IMR-90 (cell line): ENCODE measurements around the gene SLC26A4. TPM values are rescaled to one million over a fixed set of nuclear protein-coding genes. Genes with fewer than 3 reads are reported as not detected.

Experiments used
- ATAC-seq: fragments of 200-7000 bp; cut with Tn5 transposase; 2 replicates; pipeline ENCODE4 v1.9.1; 2020; ENCODE audit warnings: low read depth, mild to moderate bottlenecking, moderate library complexity
- BruUV-seq: library from RNA; stranded (reverse); fragments of 400-500 nt; replicated peaks from 2 replicates; lab custom pipeline; 2021; lab: Mats Ljungman, UMichigan
- CTCF ChIA-PET: fragments of 300-600 bp; formaldehyde crosslinking; extraction: SDS; loops from one replicate; lab custom pipeline; 2021; ENCODE audit warnings: antibody characterized with exemption; lab: Yijun Ruan, JAX
- POLR2A ChIA-PET: fragments of 300-600 bp; sonication (Branson Sonifier 250); formaldehyde crosslinking; loops from one replicate; lab custom pipeline; 2022; ENCODE audit warnings: antibody characterized with exemption; ENCODE audit not compliant: unreplicated experiment; lab: Charles Lee
- DNase-seq: peaks from one replicate; pipeline ENCODE4 v3.0.0; 2013
- H2AFZ ChIP-seq: replicated peaks from 2 replicates; pipeline ENCODE3; 2013; ENCODE audit warnings: low read length, mild to moderate bottlenecking; ENCODE audit not compliant: poor library complexity
- H2AK5ac ChIP-seq: 2 replicates; pipeline ENCODE4 v1.6.1; 2013; ENCODE audit warnings: low read depth, low read length, inconsistent platforms
- H2AK9ac ChIP-seq: replicated peaks from 2 replicates; pipeline ENCODE3; 2013; ENCODE audit warnings: mild to moderate bottlenecking, low read depth, low read length, moderate library complexity; ENCODE audit not compliant: poor library complexity
- H2BK120ac ChIP-seq: 2 replicates; pipeline ENCODE4 v1.6.1; 2013; ENCODE audit warnings: low read depth, low read length, inconsistent platforms
- H2BK15ac ChIP-seq: 3 replicates; pipeline ENCODE4 v1.6.1; 2013; ENCODE audit warnings: low read depth, low read length, inconsistent platforms
- H2BK20ac ChIP-seq: 2 replicates; pipeline ENCODE4 v1.6.1; 2013; ENCODE audit warnings: low read depth, mild to moderate bottlenecking, inconsistent platforms, low read length, moderate library complexity
- H2BK5ac ChIP-seq: 2 replicates; pipeline ENCODE4 v1.6.1; 2013; ENCODE audit warnings: mild to moderate bottlenecking, low read depth, low read length, inconsistent platforms; ENCODE audit not compliant: poor library complexity, severe bottlenecking
- H3K14ac ChIP-seq: replicated peaks from 2 replicates; pipeline ENCODE4 v1.6.1; 2013; ENCODE audit warnings: low read depth, low read length, inconsistent platforms
- H3K18ac ChIP-seq: 2 replicates; pipeline ENCODE4 v1.6.1; 2013; ENCODE audit warnings: low read depth, low read length, control low read depth
- H3K23ac ChIP-seq: 2 replicates; pipeline ENCODE4 v1.6.1; 2013; ENCODE audit warnings: low read depth, low read length, inconsistent platforms
- H3K27ac ChIP-seq: 2 replicates; pipeline ENCODE4 v1.5.1; 2013; ENCODE audit warnings: mild to moderate bottlenecking, control low read depth, low read length; ENCODE audit not compliant: insufficient read depth
- H3K27me3 ChIP-seq: 2 replicates; pipeline ENCODE4 v1.6.1; 2013; ENCODE audit warnings: low read length; ENCODE audit not compliant: control insufficient read depth, insufficient read depth
- H3K36me3 ChIP-seq: 2 replicates; pipeline ENCODE4 v1.6.1; 2013; ENCODE audit warnings: low read length, mixed read lengths; ENCODE audit not compliant: control insufficient read depth, insufficient read depth
- H3K4ac ChIP-seq: 2 replicates; pipeline ENCODE4 v1.6.1; 2013; ENCODE audit warnings: low read depth, low read length, inconsistent platforms
- H3K4me1 ChIP-seq: 2 replicates; pipeline ENCODE4 v1.6.1; 2013; ENCODE audit warnings: low read length, mixed read lengths; ENCODE audit not compliant: control insufficient read depth, insufficient read depth
- H3K4me2 ChIP-seq: 2 replicates; pipeline ENCODE4 v1.6.1; 2013; ENCODE audit warnings: low read depth, mild to moderate bottlenecking, control low read depth, low read length, moderate library complexity
- H3K4me3 ChIP-seq: 2 replicates; pipeline ENCODE4 v1.5.1; 2013; ENCODE audit warnings: low read depth, mild to moderate bottlenecking, control low read depth, low read length, moderate library complexity; ENCODE audit not compliant: insufficient read depth
- H3K56ac ChIP-seq: 2 replicates; pipeline ENCODE4 v1.6.1; 2013; ENCODE audit warnings: low read length, inconsistent platforms; ENCODE audit not compliant: insufficient read depth; ENCODE audit errors: extremely low read depth
- H3K79me1 ChIP-seq, 2 experiments: 2 replicates each; pipeline ENCODE4 v1.6.1; 2013; ENCODE audit warnings: low read length in 2 of 2, inconsistent platforms in 1 of 2, low read depth in 1 of 2
- H3K9ac ChIP-seq: 2 replicates; pipeline ENCODE4 v1.6.1; 2013; ENCODE audit warnings: low read depth, low read length, control low read depth
- H3K9me1 ChIP-seq: 2 replicates; pipeline ENCODE4 v1.6.1; 2013; ENCODE audit warnings: low read length, inconsistent platforms; ENCODE audit not compliant: insufficient read depth
- H3K9me3 ChIP-seq: 2 replicates; pipeline ENCODE4 v1.6.1; 2013; ENCODE audit warnings: low read length; ENCODE audit not compliant: control insufficient read depth, insufficient read depth
- H4K20me1 ChIP-seq: 2 replicates; pipeline ENCODE4 v1.6.1; 2013; ENCODE audit warnings: low read length, inconsistent platforms; ENCODE audit not compliant: insufficient read depth
- H4K5ac ChIP-seq: 2 replicates; pipeline ENCODE4 v1.6.1; 2013; ENCODE audit warnings: mild to moderate bottlenecking, low read depth, low read length, control low read depth
- H4K8ac ChIP-seq, 2 experiments: 2 replicates each; pipeline ENCODE4 v1.6.1; 2013; ENCODE audit warnings: low read depth in 2 of 2, low read length in 2 of 2, control low read depth in 1 of 2, inconsistent platforms in 1 of 2
- H4K91ac ChIP-seq: 2 replicates; pipeline ENCODE4 v1.6.1; 2013; ENCODE audit warnings: low read depth, low read length, inconsistent platforms; ENCODE audit not compliant: insufficient read depth
- CHD1 ChIP-seq: IDR thresholded peaks from 2 replicates; pipeline ENCODE4 v1.6.1; 2012; ENCODE audit warnings: low read depth, low read length, improper control_type of control experiment
- MAFK ChIP-seq: IDR thresholded peaks from 2 replicates; pipeline ENCODE4 v1.6.1; 2012; ENCODE audit warnings: low read depth, low read length, improper control_type of control experiment
- MAZ ChIP-seq: IDR thresholded peaks from 2 replicates; pipeline ENCODE4 v1.6.1; 2012; ENCODE audit warnings: low read depth, mild to moderate bottlenecking, low read length, improper control_type of control experiment, moderate library complexity, borderline replicate concordance
- POLR2A ChIP-seq: IDR thresholded peaks from 2 replicates; pipeline ENCODE4 v1.6.1; 2012; ENCODE audit warnings: mild to moderate bottlenecking, low read depth, low read length
- RAD21 ChIP-seq: IDR thresholded peaks from 2 replicates; pipeline ENCODE4 v1.6.1; 2012; ENCODE audit warnings: low read length, improper control_type of control experiment
- WGBS, 2 experiments: methylation state at CpG; one replicate each; pipeline versions ENCODE4 v1.1.5 to v1.1.7; 2013; ENCODE audit warnings: missing lambda C conversion rate in 2 of 2; ENCODE audit not compliant: insufficient read length in 1 of 2; ENCODE audit errors: extremely low coverage in 2 of 2; 5-methylcytosine and 5-hydroxymethylcytosine counted together
- dilution Hi-C: fragments of 300-500 bp; cut with HindIII; formaldehyde crosslinking; loops from one replicate; pipeline ENCODE4 v1.14.3; 2018; ENCODE audit warnings: low sequenced_read_pairs; ENCODE audit not compliant: unreplicated experiment
- in situ Hi-C: fragments of 300-500 bp; cut with MboI; formaldehyde crosslinking; loops from 3 replicates; pipeline ENCODE4 v1.14.3; 2019; ENCODE audit warnings: low sequenced_read_pairs, inconsistent platforms, mixed read lengths
- intact Hi-C: fragments of 100-400 bp; cut with micrococcal nuclease; formaldehyde crosslinking; loops from 2 replicates; pipeline ENCODE4 v1.10.0; 2022
- polyA plus RNA-seq, 3 experiments: library from polyadenylated mRNA; depleted of rRNA; stranded (reverse); fragments of >200 nt; gene quantifications; 2 replicates each; pipeline ENCODE4 v1.2.3, GENCODE V29; 2012; ENCODE audit warnings: low replicate concordance in 1 of 3
- total RNA-seq: library from RNA; depleted of rRNA; stranded (reverse); fragments of >200 nt; gene quantifications from 2 replicates; pipeline ENCODE4 v1.2.3, GENCODE V29; 2012

The SLC26A4 gene
- total and polyA plus RNA-seq, 2 of the 4 experiments (the other 2 are of a cell fraction) = 0.09 to 1.1 TPM

GRCh38 chr7:107660381-107661080 lies at the start of gene SLC26A4 (continued):
- no peak for TF ChIP-seq MAZ
- no peak for TF ChIP-seq POLR2A
- TF ChIP-seq RAD21 = no peak
- TF ChIP-seq CHD1 = no peak

GRCh38 chr7:107613439-107613838 lies 47.2 kb upstream of the SLC26A4 start:
- Histone ChIP-seq H3K4ac (no peak overlapping the region), H4K8ac (no peak overlapping the region), H4K91ac (no peak overlapping the region), H3K27me3 (no peaks in the 10 kb centered on the region), H3K79me1 (0 out of 4 replicates have a peak, but pooled peaks cover 0 to 16% of the 10 kb centered on the region in 2 experiments), H2BK15ac (no peak overlapping the region), H3K14ac (no peak overlapping the region), H3K9me1 (peaks cover 6% of the 10 kb centered on the region), H4K20me1 (no peaks in the 10 kb centered on the region), H3K4me2 (no peak overlapping the region), H2AK5ac (no peak overlapping the region), H3K23ac (no peak overlapping the region), H2AK9ac (no peak overlapping the region), H3K18ac (no peak overlapping the region), H2AFZ (no peak overlapping the region), H2BK120ac (no peak overlapping the region), H3K27ac (no peak overlapping the region), H2BK20ac (no peak overlapping the region), H3K4me1 (peaks cover 6% of the 10 kb centered on the region), H2BK5ac (no peak overlapping the region), H4K5ac (no peak overlapping the region), H3K9me3 (no peaks in the 10 kb centered on the region), H3K9ac (no peak overlapping the region), H3K36me3 (peaks cover 8% of the 10 kb centered on the region), H3K4me3 (no peak overlapping the region), H3K56ac (no peak overlapping the region)
- in situ Hi-C loops = no loop called here
- no CpG with 5 or more reads among the region's 1 CpG for WGBS, 2 experiments
- DNase-seq = no peak
- ChIA-PET POLR2A (no interaction called here), CTCF (no interaction called here)
- ATAC-seq = no peak
- TF ChIP-seq MAZ (no peak), MAFK (peak; percentile 49; the same call in 1 of the 2 replicates)
- no TSS peak for BruUV-seq
- intact Hi-C loops = no loop called here
- dilution Hi-C loops = no loop called here
